Choroid plexus epithelial cell (primary cell): ENCODE results near the gene TOMM40L.

ENCODE experiments used
- DNase-seq: peaks from one replicate; pipeline ENCODE4 v3.0.0-alpha.2; 2010; ENCODE audit warnings: low read depth
- H3K4me3 ChIP-seq: 2 replicates; pipeline ENCODE4 v1.5.1; 2011; ENCODE audit warnings: low read depth, mild to moderate bottlenecking, control low read depth, low read length, moderate library complexity
- TF ChIP-seq, protein P1 (sequence below): conservative IDR thresholded peaks from 2 replicates; pipeline ENCODE4 v1.5.1; 2011; ENCODE audit warnings: low read depth, mild to moderate bottlenecking, control low read depth, inconsistent platforms, low read length, moderate library complexity

TOMM40L gene

DNA sequence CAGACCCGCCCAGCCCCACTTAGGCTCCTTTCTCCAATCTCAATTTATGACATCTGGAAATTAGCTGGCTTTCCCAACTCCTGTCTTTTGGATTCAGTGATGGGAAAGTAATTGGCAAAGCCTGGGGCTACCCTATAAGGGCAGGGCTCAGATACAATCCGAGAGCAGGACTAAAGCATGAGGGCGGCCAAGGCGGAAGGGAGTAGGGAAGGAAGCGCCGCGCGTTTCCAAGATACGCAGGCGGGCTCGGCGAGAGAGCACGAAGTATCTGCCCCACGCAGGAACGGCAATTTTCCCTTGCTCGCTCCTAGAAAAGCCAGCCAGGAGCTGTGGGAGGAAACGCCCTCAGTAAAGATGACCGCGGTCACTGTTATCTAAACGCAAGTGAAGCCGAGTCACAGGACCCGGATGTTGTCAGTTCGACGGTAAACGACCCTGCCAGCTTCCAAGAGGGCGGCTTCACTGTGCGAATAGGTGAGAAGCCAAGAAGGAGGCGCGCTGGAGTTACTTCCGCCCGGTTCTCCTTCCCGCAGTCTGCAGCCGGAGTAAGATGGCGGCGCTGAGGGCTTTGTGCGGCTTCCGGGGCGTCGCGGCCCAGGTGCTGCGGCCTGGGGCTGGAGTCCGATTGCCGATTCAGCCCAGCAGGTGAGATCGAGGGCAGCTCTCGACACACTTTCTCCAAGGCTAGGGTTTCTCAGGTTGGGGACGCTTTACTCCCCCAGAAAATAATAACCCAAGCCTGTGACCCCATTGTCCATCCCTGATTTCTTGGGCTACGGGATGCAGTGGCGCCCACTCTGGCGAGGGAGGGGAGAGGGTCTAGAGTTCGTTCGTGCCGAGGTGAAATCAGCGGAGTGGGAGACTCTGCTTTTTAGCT, 23.8 kb upstream of the TOMM40L start, which contains the start of gene NDUFS2:
NDUFS2 (plus strand) TSS at position 532 of the 877 bp plus-strand sequence; CDS start at position 551, 19 bp downstream.
- DNase-seq: peak; percentile 100
- TF ChIP-seq, protein P1, sequence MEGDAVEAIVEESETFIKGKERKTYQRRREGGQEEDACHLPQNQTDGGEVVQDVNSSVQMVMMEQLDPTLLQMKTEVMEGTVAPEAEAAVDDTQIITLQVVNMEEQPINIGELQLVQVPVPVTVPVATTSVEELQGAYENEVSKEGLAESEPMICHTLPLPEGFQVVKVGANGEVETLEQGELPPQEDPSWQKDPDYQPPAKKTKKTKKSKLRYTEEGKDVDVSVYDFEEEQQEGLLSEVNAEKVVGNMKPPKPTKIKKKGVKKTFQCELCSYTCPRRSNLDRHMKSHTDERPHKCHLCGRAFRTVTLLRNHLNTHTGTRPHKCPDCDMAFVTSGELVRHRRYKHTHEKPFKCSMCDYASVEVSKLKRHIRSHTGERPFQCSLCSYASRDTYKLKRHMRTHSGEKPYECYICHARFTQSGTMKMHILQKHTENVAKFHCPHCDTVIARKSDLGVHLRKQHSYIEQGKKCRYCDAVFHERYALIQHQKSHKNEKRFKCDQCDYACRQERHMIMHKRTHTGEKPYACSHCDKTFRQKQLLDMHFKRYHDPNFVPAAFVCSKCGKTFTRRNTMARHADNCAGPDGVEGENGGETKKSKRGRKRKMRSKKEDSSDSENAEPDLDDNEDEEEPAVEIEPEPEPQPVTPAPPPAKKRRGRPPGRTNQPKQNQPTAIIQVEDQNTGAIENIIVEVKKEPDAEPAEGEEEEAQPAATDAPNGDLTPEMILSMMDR: peak; percentile 38
- peak within 1 kb of the TSS; percentile 92 for H3K4me3 ChIP-seq

GRCh38 chr1:161206411-161207140, 19.3 kb upstream of the TOMM40L start:
- TF ChIP-seq, protein P1: no peak
- no peak overlapping the region for H3K4me3 ChIP-seq
- DNase-seq: peak; percentile 75

DNA sequence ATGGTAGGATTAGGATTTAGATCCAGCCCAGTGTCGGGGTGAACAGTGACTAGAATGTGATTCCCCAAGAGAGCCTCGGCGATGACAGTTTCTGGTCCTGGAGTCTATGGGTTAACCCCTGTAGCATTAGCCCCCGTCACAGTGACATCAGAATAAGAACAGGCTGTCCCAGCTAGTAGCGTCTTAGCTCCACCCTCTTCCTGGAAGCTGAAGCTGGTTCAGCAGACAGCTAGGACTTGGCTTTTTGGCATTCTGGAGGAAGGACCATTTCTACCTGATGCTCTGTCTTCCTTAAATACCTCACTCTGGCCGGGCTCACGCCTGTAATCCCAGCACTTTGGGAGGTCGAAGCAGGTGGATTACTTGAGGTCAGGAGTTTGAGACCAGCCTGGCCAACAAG, 18.7 kb upstream of the TOMM40L start:
- DNase-seq: peak; percentile 96
- TF ChIP-seq, protein P1: no peak
- H3K4me3 ChIP-seq: no peak overlapping the region

DNA sequence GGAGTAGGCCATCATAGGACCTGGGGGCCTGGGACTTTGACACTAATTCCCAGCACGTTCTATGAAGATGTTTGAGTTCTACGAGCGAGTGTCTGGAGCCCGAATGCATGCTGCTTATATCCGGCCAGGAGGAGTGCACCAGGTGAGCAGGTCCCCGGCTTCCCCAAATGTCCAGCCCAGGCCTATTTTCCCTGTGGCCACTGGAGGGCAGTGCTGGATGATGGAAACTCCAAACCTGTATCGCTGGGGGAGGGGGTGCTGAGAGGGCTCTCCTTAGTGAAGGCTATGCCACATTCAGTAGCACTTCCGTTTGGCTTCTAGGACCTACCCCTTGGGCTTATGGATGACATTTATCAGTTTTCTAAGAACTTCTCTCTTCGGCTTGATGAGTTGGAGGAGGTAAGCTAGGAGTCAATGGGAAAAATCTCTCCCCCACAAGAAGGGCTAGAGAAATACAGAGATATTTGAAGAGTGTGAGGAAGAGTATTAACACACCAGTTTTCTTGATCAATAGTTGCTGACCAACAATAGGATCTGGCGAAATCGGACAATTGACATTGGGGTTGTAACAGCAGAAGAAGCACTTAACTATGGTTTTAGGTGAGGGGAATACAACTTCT, 16.0 kb upstream of the TOMM40L start:
- TF ChIP-seq, protein P1: peak; percentile 98
- DNase-seq: peak; percentile 84
- H3K4me3 ChIP-seq: no peak overlapping the region

DNA sequence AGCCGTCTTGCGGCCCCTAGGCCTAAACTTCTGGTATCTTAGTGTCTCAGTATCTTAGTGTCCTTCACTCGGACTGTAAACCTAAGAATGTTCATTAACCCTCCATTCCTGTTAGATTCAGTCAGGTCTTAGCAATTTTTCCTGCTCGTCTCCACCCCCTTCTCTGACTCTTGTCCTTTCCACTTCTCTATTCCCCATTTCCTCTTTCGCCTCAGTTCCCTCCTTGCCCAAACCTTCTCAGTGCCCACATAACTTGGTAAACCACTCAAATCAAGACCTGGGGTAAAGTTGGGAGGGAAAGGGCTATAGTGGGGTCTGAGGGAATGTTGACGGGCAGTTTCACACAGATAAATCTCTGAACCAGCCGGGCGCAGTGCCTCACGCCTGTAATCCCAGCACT, 11.5 kb upstream of the TOMM40L start:
- TF ChIP-seq, protein P1: no peak
- no peak overlapping the region for H3K4me3 ChIP-seq
- no peak for DNase-seq

DNA sequence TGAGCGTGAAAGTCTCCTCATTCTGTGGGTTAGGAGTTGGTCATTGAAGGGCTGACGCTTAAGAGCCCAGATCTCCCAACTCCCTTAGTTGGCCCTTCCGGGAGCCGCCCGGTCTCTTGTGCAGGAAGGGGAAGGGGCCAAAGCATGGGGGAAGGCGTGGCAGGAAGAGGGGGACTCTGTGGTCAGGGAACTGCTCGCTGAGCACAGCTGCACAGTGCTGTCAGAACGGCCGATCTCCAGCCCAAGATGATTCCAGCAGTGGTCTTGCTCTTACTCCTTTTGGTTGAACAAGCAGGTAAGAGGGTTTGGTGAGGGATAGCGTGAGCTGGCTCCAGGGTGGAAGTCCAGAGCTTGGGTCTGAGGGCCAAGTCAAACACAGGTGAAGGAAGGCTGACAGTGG, 10.8 kb upstream of the TOMM40L start, which contains the start of gene FCER1G:
FCER1G (plus strand) TSS at position 220 of the 400 bp plus-strand sequence; CDS start at position 247, 27 bp downstream.
- H3K4me3 ChIP-seq: no peak within 1 kb of the TSS
- TF ChIP-seq, protein P1: no peak
- no peak for DNase-seq
